Activated naive CD8-positive, alpha-beta T cell treated with anti-CD3 and anti-CD28 coated beads for 36 hours (primary cell): ENCODE results near the gene AKAP11. TPM values are rescaled to one million over a fixed set of nuclear protein-coding genes. Genes with fewer than 3 reads are reported as not detected.

Source experiments
- DNase-seq: peaks from one replicate; pipeline ENCODE4 v3.0.0; 2021
- H3K27ac Mint-ChIP-seq: one replicate; pipeline ENCODE4 v1.8.0; 2022; ENCODE audit warnings: mild to moderate bottlenecking, moderate library complexity, mixed read lengths
- H3K27me3 Mint-ChIP-seq: one replicate; pipeline ENCODE4 v1.8.0; 2022; ENCODE audit warnings: mild to moderate bottlenecking, mixed read lengths
- H3K36me3 Mint-ChIP-seq: one replicate; pipeline ENCODE4 v1.8.0; 2021; ENCODE audit warnings: mild to moderate bottlenecking, mixed read lengths
- H3K4me1 Mint-ChIP-seq: one replicate; pipeline ENCODE4 v1.8.0; 2021; ENCODE audit warnings: mixed read lengths
- H3K4me3 Mint-ChIP-seq: one replicate; pipeline ENCODE4 v1.8.0; 2022; ENCODE audit warnings: mild to moderate bottlenecking, moderate library complexity, mixed read lengths
- H3K9me3 Mint-ChIP-seq: one replicate; pipeline ENCODE4 v1.8.0; 2022; ENCODE audit warnings: mixed read lengths
- total RNA-seq, 2 experiments: library from RNA; stranded (reverse); gene quantifications; one replicate each; pipeline ENCODE4 v1.2.3, GENCODE V29; 2021

AKAP11 gene
- total RNA-seq, 2 experiments from 2014 or later = 37.7 to 38.0 TPM

- Mint-ChIP-seq H3K4me1 (peaks cover 61% of the 10 kb centered on the region), H3K27me3 (no peaks in the 10 kb centered on the region), H3K4me3 (no peak overlapping the region), H3K27ac (no peak overlapping the region), H3K9me3 (no peaks in the 10 kb centered on the region), H3K36me3 (peaks cover 10% of the 10 kb centered on the region)
- DNase-seq = no peak
Measured at GRCh38 chr13:42345367-42345766, 73.4 kb downstream of the AKAP11 start.

GRCh38 chr13:42348576-42348975 lies 76.6 kb downstream of the AKAP11 start:
- no peak overlapping the region for H3K4me3 Mint-ChIP-seq
- H3K4me1 Mint-ChIP-seq = peaks cover 63% of the 10 kb centered on the region
- H3K9me3 Mint-ChIP-seq = no peaks in the 10 kb centered on the region
- H3K36me3 Mint-ChIP-seq = peaks cover 10% of the 10 kb centered on the region
- DNase-seq = no peak
- H3K27me3 Mint-ChIP-seq = no peaks in the 10 kb centered on the region
- H3K27ac Mint-ChIP-seq = peak overlapping the region; percentile 80

GRCh38 chr13:42350141-42350540 lies 78.2 kb downstream of the AKAP11 start:
- Mint-ChIP-seq H3K27me3 (no peaks in the 10 kb centered on the region), H3K9me3 (no peaks in the 10 kb centered on the region), H3K27ac (peak overlapping the region; percentile 72), H3K36me3 (peaks cover 5% of the 10 kb centered on the region), H3K4me1 (peaks cover 66% of the 10 kb centered on the region), H3K4me3 (no peak overlapping the region)
- DNase-seq = no peak

GRCh38 chr13:42354241-42355091 lies 82.5 kb downstream of the AKAP11 start:
- peak overlapping the region; percentile 82 for H3K4me3 Mint-ChIP-seq
- no peaks in the 10 kb centered on the region for H3K27me3 Mint-ChIP-seq
- peak; percentile 51 for DNase-seq
- H3K4me1 Mint-ChIP-seq = peaks cover 65% of the 10 kb centered on the region
- H3K27ac Mint-ChIP-seq = peak overlapping the region; percentile 100
- peaks cover 9% of the 10 kb centered on the region for H3K9me3 Mint-ChIP-seq
- peaks cover 20% of the 10 kb centered on the region for H3K36me3 Mint-ChIP-seq

GRCh38 chr13:42355092-42355485 lies 83.1 kb downstream of the AKAP11 start:
- H3K27ac Mint-ChIP-seq = peak overlapping the region; percentile 100
- peak; percentile 68 for DNase-seq
- H3K27me3 Mint-ChIP-seq = no peaks in the 10 kb centered on the region
- H3K9me3 Mint-ChIP-seq = peaks cover 9% of the 10 kb centered on the region
- H3K36me3 Mint-ChIP-seq = peaks cover 20% of the 10 kb centered on the region
- H3K4me3 Mint-ChIP-seq = peak overlapping the region; percentile 82
- peaks cover 62% of the 10 kb centered on the region for H3K4me1 Mint-ChIP-seq

- H3K4me3 Mint-ChIP-seq = peak overlapping the region; percentile 82
- H3K4me1 Mint-ChIP-seq = peaks cover 56% of the 10 kb centered on the region
- DNase-seq = no peak
- H3K9me3 Mint-ChIP-seq = peaks cover 9% of the 10 kb centered on the region
- peaks cover 20% of the 10 kb centered on the region for H3K36me3 Mint-ChIP-seq
- H3K27ac Mint-ChIP-seq = peak overlapping the region; percentile 100
- no peaks in the 10 kb centered on the region for H3K27me3 Mint-ChIP-seq
Measured at GRCh38 chr13:42355491-42356183, 83.7 kb downstream of the AKAP11 start.

GRCh38 chr13:42356184-42356575 lies 84.2 kb downstream of the AKAP11 start:
- Mint-ChIP-seq H3K27ac (peak overlapping the region; percentile 100), H3K4me1 (peaks cover 54% of the 10 kb centered on the region), H3K27me3 (no peaks in the 10 kb centered on the region), H3K9me3 (peaks cover 9% of the 10 kb centered on the region), H3K4me3 (peak overlapping the region; percentile 82), H3K36me3 (peaks cover 20% of the 10 kb centered on the region)
- DNase-seq = no peak

- peaks cover 38% of the 10 kb centered on the region for H3K4me1 Mint-ChIP-seq
- H3K36me3 Mint-ChIP-seq = peaks cover 20% of the 10 kb centered on the region
- no peak for DNase-seq
- no peaks in the 10 kb centered on the region for H3K27me3 Mint-ChIP-seq
- peaks cover 9% of the 10 kb centered on the region for H3K9me3 Mint-ChIP-seq
- no peak overlapping the region for H3K27ac Mint-ChIP-seq
- no peak overlapping the region for H3K4me3 Mint-ChIP-seq
Measured at GRCh38 chr13:42360046-42360574, 88.2 kb downstream of the AKAP11 start.

GRCh38 chr13:42361701-42362100 lies 89.7 kb downstream of the AKAP11 start:
- peaks cover 22% of the 10 kb centered on the region for H3K4me1 Mint-ChIP-seq
- no peaks in the 10 kb centered on the region for H3K27me3 Mint-ChIP-seq
- peaks cover 12% of the 10 kb centered on the region for H3K36me3 Mint-ChIP-seq
- H3K27ac Mint-ChIP-seq = no peak overlapping the region
- DNase-seq = no peak
- H3K9me3 Mint-ChIP-seq = peaks cover 4% of the 10 kb centered on the region
- no peak overlapping the region for H3K4me3 Mint-ChIP-seq

- no peaks in the 10 kb centered on the region for H3K9me3 Mint-ChIP-seq
- H3K36me3 Mint-ChIP-seq = peaks cover under 1% of the 10 kb centered on the region
- DNase-seq = no peak
- no peaks in the 10 kb centered on the region for H3K27me3 Mint-ChIP-seq
- no peak overlapping the region for H3K27ac Mint-ChIP-seq
- no peak overlapping the region for H3K4me3 Mint-ChIP-seq
- peaks cover 22% of the 10 kb centered on the region for H3K4me1 Mint-ChIP-seq
Measured at GRCh38 chr13:42363941-42364612, 92.1 kb downstream of the AKAP11 start.

GRCh38 chr13:42364613-42365000 lies 92.7 kb downstream of the AKAP11 start:
- Mint-ChIP-seq H3K4me1 (peaks cover 21% of the 10 kb centered on the region), H3K27ac (no peak overlapping the region), H3K4me3 (no peak overlapping the region), H3K9me3 (no peaks in the 10 kb centered on the region), H3K27me3 (no peaks in the 10 kb centered on the region), H3K36me3 (no peaks in the 10 kb centered on the region)
- no peak for DNase-seq

GRCh38 chr13:42367831-42368230 lies 95.9 kb downstream of the AKAP11 start:
- Mint-ChIP-seq H3K36me3 (peaks cover 4% of the 10 kb centered on the region), H3K4me1 (peaks cover 26% of the 10 kb centered on the region), H3K27ac (no peak overlapping the region), H3K9me3 (peaks cover 4% of the 10 kb centered on the region), H3K27me3 (no peaks in the 10 kb centered on the region), H3K4me3 (no peak overlapping the region)
- DNase-seq = no peak

- Mint-ChIP-seq H3K4me3 (no peak overlapping the region), H3K9me3 (peaks cover 4% of the 10 kb centered on the region), H3K36me3 (peaks cover 4% of the 10 kb centered on the region), H3K27me3 (no peaks in the 10 kb centered on the region), H3K4me1 (peaks cover 34% of the 10 kb centered on the region), H3K27ac (no peak overlapping the region)
- no peak for DNase-seq
Measured at GRCh38 chr13:42369071-42369797, 97.3 kb downstream of the AKAP11 start.

GRCh38 chr13:42370229-42370628 lies 98.3 kb downstream of the AKAP11 start:
- DNase-seq = no peak
- Mint-ChIP-seq H3K27me3 (no peaks in the 10 kb centered on the region), H3K36me3 (peaks cover 7% of the 10 kb centered on the region), H3K4me1 (peaks cover 37% of the 10 kb centered on the region), H3K4me3 (no peak overlapping the region), H3K27ac (no peak overlapping the region), H3K9me3 (peaks cover 4% of the 10 kb centered on the region)
